ENCODE data around the gene PCSK5. TPM values are rescaled to one million over a fixed set of nuclear protein-coding genes. Genes with fewer than 3 reads are reported as not detected.
"Not testable (repeated sequence)": the region's sequence is repeated elsewhere in the genome, so short reads cannot be mapped to it uniquely, and the experiment has no call there.

The PCSK5 gene
- total and polyA plus RNA-seq, 2 donors (not counting 3 experiments of a cell fraction or from before 2014, with no cell fraction given) = 2.6 to 4.8 TPM

GRCh38 chr9:76302947-76303550 lies 412.6 kb downstream of the PCSK5 start:
- intact Hi-C loops (cut with micrococcal nuclease) = loop anchor here (2.0 to 10.0 kb wide), 9 partner anchors 86 to 1102 kb away; partner anchors contain the start of gene PCSK5
- BruUV-seq (replicated peaks) = no TSS peak

GRCh38 chr9:76307047-76307446 lies 416.6 kb downstream of the PCSK5 start:
- DNase-seq (ENCODE audit: low read depth, low spot score); H3K9me3 ChIP-seq (replicated peaks; ENCODE audit: control insufficient read depth, insufficient read depth, low read length); FAIRE-seq; H3K79me2 ChIP-seq (ENCODE audit: control insufficient read depth, insufficient read depth, low read length); BruUV-seq (replicated peaks); H3K4me1 ChIP-seq (ENCODE audit: control insufficient read depth, extremely low read depth, insufficient read depth, low read length); H3K36me3 ChIP-seq (ENCODE audit: control insufficient read depth in 2 of 2, extremely low read depth in 1 of 2, insufficient read depth in 2 of 2, low read length in 2 of 2); H4K20me1 ChIP-seq (replicated peaks; ENCODE audit: control insufficient read depth, extremely low read depth, insufficient read depth, low read length); dilution Hi-C loops (cut with MboI; ENCODE audit: extremely low pct_ligation_motif_present, low sequenced_read_pairs); H3K4me2 ChIP-seq (ENCODE audit: insufficient read depth, low read length); POLR2A ChIA-PET; H3K9me1 ChIP-seq (replicated peaks; ENCODE audit: control insufficient read depth, extremely low read depth, insufficient read depth, low read length); H3K9ac ChIP-seq (replicated peaks; ENCODE audit: extremely low read depth, insufficient read depth, low read length); H3K27ac ChIP-seq (ENCODE audit: insufficient read depth, low read depth, low read length); H3K27me3 ChIP-seq (ENCODE audit: control insufficient read depth in 2 of 2, insufficient read depth in 2 of 2, low read length in 2 of 2); H2AFZ ChIP-seq (ENCODE audit: low read depth, low read length); H3K4me3 ChIP-seq (replicated peaks in 1 of 3; ENCODE audit: insufficient read depth in 1 of 3, low read depth in 1 of 3, low read length in 3 of 3): not testable (repeated sequence)
- intact Hi-C loops (cut with micrococcal nuclease) = loop anchor here (10.0 kb wide), 1 partner anchor 222 kb away; no protein-coding TSS in a partner anchor
- CTCF ChIA-PET = interaction anchor here (1.0 to 1.8 kb wide), 4 partner anchors 8 to 441 kb away, joined by 3 to 7 read pairs (median 5); partner anchors contain the start of gene RFK

More at GRCh38 chr9:76302947-76303550, 412.6 kb downstream of the PCSK5 start:
- Histone ChIP-seq H3K9me3 (replicated peaks; ENCODE audit: control insufficient read depth, insufficient read depth, low read length) (no peaks in the 10 kb centered on the region), H3K9me1 (replicated peaks; ENCODE audit: control insufficient read depth, extremely low read depth, insufficient read depth, low read length) (no peaks in the 10 kb centered on the region), H3K27ac (ENCODE audit: insufficient read depth, low read depth, low read length) (no peak overlapping the region), H3K4me2 (ENCODE audit: insufficient read depth, low read length) (no peak overlapping the region), H4K20me1 (replicated peaks; ENCODE audit: control insufficient read depth, extremely low read depth, insufficient read depth, low read length) (no peaks in the 10 kb centered on the region), H3K4me3 (replicated peaks in 1 of 3; ENCODE audit: insufficient read depth in 1 of 3, low read depth in 1 of 3, low read length in 3 of 3) (no peak overlapping the region), H3K79me2 (ENCODE audit: control insufficient read depth, insufficient read depth, low read length) (no peaks in the 10 kb centered on the region), H3K36me3 (ENCODE audit: control insufficient read depth in 2 of 2, extremely low read depth in 1 of 2, insufficient read depth in 2 of 2, low read length in 2 of 2) (no peaks in the 10 kb centered on the region), H2AFZ (ENCODE audit: low read depth, low read length) (no peak overlapping the region), H3K9ac (replicated peaks; ENCODE audit: extremely low read depth, insufficient read depth, low read length) (no peak overlapping the region), H3K27me3 (ENCODE audit: control insufficient read depth in 2 of 2, insufficient read depth in 2 of 2, low read length in 2 of 2) (peaks cover 4 to 7% of the 10 kb centered on the region in 2 experiments), H3K4me1 (ENCODE audit: control insufficient read depth, extremely low read depth, insufficient read depth, low read length) (no peaks in the 10 kb centered on the region)
- dilution Hi-C loops (cut with MboI; ENCODE audit: extremely low pct_ligation_motif_present, low sequenced_read_pairs) = no loop called here
- ChIA-PET CTCF (interaction anchor here (0.5 to 5.0 kb wide), 27 partner anchors 9 to 1529 kb away, joined by 3 to 40 read pairs (median 3); partner anchors contain the start of gene PCSK5), POLR2A (no interaction called here)
- FAIRE-seq (peak; percentile 70), DNase-seq (ENCODE audit: low read depth, low spot score) (peak; percentile 58)
- TF ChIP-seq CTCF (IDR thresholded peaks at IDR 0.05; ENCODE audit: extremely low read depth in 1 of 2, insufficient read depth in 1 of 2, low read depth in 1 of 2, low read length in 2 of 2) (peak; percentile 20 to 27), POLR2AphosphoS5 (IDR thresholded peaks at IDR 0.05; ENCODE audit: insufficient read depth, low read depth, low read length) (no peak)
